MM.1S (cell line): ENCODE results near the gene CDK5RAP2.
"Not testable (repeated sequence)": the region's sequence is repeated elsewhere in the genome, so short reads cannot be mapped to it uniquely, and the experiment has no call there.

Experiments used
- DNase-seq: peaks from one replicate; pipeline ENCODE4 v3.0.0-alpha.2; 2015
- H2AFZ ChIP-seq: fragments of 300-600 bp; sonication (generic); 2 replicates; pipeline ENCODE4 v1.6.0; 2016; ENCODE audit warnings: antibody characterized with exemption, low read length
- H3F3A ChIP-seq: fragments of 300-600 bp; sonication (generic); 2 replicates; pipeline ENCODE4 v1.6.1; 2016; ENCODE audit warnings: mild to moderate bottlenecking, antibody characterized with exemption, low read length, moderate library complexity, mixed read lengths; ENCODE audit not compliant: insufficient read depth
- H3K27ac ChIP-seq: fragments of 300-600 bp; sonication (generic); 2 replicates; pipeline ENCODE4 v1.5.1; 2016; ENCODE audit warnings: mild to moderate bottlenecking, low read length
- H3K27me3 ChIP-seq: fragments of 300-600 bp; sonication (generic); replicated peaks from 2 replicates; pipeline ENCODE4 v1.6.0; 2016; ENCODE audit warnings: low read length; ENCODE audit not compliant: insufficient read depth
- H3K36me3 ChIP-seq: fragments of 300-600 bp; sonication (generic); replicated peaks from 2 replicates; pipeline ENCODE4 v1.6.1; 2016; ENCODE audit warnings: mild to moderate bottlenecking, low read length, mixed read lengths; ENCODE audit not compliant: insufficient read depth
- H3K4me1 ChIP-seq: fragments of 300-600 bp; sonication (generic); 2 replicates; pipeline ENCODE4 v1.6.1; 2016; ENCODE audit warnings: low read length, mixed read lengths
- H3K4me2 ChIP-seq: fragments of 300-600 bp; sonication (generic); 2 replicates; pipeline ENCODE4 v1.6.0; 2016; ENCODE audit warnings: low read depth, low read length
- H3K4me3 ChIP-seq: fragments of 300-600 bp; sonication (generic); 2 replicates; pipeline ENCODE4 v1.5.1; 2016; ENCODE audit warnings: low read length, mixed read lengths
- H3K79me2 ChIP-seq: fragments of 300-600 bp; sonication (generic); 2 replicates; pipeline ENCODE4 v1.6.1; 2016; ENCODE audit warnings: mixed run types, low read length, mixed read lengths
- H3K9ac ChIP-seq: fragments of 300-600 bp; sonication (generic); 2 replicates; pipeline ENCODE4 v1.6.1; 2016; ENCODE audit warnings: low read length, mixed read lengths
- H3K9me2 ChIP-seq: fragments of 300-600 bp; sonication (generic); replicated peaks from 2 replicates; pipeline ENCODE4 v1.6.1; 2016; ENCODE audit warnings: mild to moderate bottlenecking, low read length, mixed read lengths; ENCODE audit not compliant: insufficient read depth
- H3K9me3 ChIP-seq: fragments of 300-600 bp; sonication (generic); replicated peaks from 2 replicates; pipeline ENCODE4 v1.6.1; 2016; ENCODE audit warnings: mild to moderate bottlenecking, low read length, mixed read lengths; ENCODE audit not compliant: insufficient read depth
- H4K20me1 ChIP-seq: fragments of 300-600 bp; sonication (generic); 2 replicates; pipeline ENCODE4 v1.6.1; 2016; ENCODE audit warnings: mild to moderate bottlenecking, low read length, moderate library complexity, mixed read lengths; ENCODE audit not compliant: insufficient read depth
- EZH2 ChIP-seq: fragments of 300-600 bp; sonication (generic); optimal IDR thresholded peaks from 2 replicates; pipeline ENCODE3; 2017; ENCODE audit warnings: low read depth, mild to moderate bottlenecking, antibody characterized with exemption, low read length, mixed read lengths
- EZH2phosphoT487 ChIP-seq: fragments of 300-600 bp; sonication (generic); IDR thresholded peaks from 2 replicates; pipeline ENCODE4 v1.6.1; 2018; ENCODE audit warnings: antibody characterized with exemption, low read length
- TF ChIP-seq, protein P1 (sequence below): fragments of 300-600 bp; sonication (generic); IDR thresholded peaks from 2 replicates; pipeline ENCODE4 v1.5.1; 2016; ENCODE audit warnings: antibody characterized with exemption, low read length, mixed read lengths

CDK5RAP2 gene

DNA sequence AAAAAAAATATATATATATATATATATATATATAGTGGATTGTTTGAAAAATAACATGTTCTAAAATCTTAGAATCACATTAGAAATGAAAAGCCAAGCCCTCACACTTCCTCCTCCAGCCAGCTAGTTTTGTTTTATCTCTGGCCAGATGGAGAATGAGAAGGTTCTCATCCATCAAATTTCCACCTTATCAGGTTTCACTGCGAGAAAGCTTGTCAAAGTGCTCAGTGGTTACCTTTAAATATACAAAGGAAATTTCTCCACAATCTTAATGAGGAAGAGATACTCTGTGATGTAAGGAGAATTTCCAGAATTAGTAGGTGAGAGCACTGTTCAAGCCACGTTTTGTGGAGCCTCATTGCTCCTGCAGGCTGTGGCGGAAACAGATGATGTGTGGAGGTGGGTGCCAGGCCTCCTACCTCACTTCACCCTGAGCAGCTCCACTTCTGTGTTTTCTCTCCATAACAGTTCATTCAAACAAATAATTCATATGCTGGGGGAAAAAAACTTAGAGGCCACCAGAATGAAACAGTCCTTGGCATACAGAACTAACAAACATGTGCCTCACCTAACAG is 71.9 kb downstream of the CDK5RAP2 start:
- H4K20me1 ChIP-seq, result no peaks in the 10 kb centered on the region
- no peak overlapping the region for H3K27ac ChIP-seq
- H3K36me3 ChIP-seq, result 0 out of 2 replicates have a peak, but pooled peaks cover 3% of the 10 kb centered on the region
- H3F3A ChIP-seq, result no peaks in the 10 kb centered on the region
- no peak overlapping the region for H3K9ac ChIP-seq
- no peak overlapping the region for H2AFZ ChIP-seq
- H3K4me2 ChIP-seq, result no peak overlapping the region
- no peaks in the 10 kb centered on the region for H3K9me3 ChIP-seq
- H3K79me2 ChIP-seq, result peaks cover 36% of the 10 kb centered on the region
- DNase-seq, result no peak
- H3K27me3 ChIP-seq, result no peaks in the 10 kb centered on the region
- no peaks in the 10 kb centered on the region for H3K9me2 ChIP-seq
- H3K4me3 ChIP-seq, result no peak overlapping the region
- TF ChIP-seq, protein P1, sequence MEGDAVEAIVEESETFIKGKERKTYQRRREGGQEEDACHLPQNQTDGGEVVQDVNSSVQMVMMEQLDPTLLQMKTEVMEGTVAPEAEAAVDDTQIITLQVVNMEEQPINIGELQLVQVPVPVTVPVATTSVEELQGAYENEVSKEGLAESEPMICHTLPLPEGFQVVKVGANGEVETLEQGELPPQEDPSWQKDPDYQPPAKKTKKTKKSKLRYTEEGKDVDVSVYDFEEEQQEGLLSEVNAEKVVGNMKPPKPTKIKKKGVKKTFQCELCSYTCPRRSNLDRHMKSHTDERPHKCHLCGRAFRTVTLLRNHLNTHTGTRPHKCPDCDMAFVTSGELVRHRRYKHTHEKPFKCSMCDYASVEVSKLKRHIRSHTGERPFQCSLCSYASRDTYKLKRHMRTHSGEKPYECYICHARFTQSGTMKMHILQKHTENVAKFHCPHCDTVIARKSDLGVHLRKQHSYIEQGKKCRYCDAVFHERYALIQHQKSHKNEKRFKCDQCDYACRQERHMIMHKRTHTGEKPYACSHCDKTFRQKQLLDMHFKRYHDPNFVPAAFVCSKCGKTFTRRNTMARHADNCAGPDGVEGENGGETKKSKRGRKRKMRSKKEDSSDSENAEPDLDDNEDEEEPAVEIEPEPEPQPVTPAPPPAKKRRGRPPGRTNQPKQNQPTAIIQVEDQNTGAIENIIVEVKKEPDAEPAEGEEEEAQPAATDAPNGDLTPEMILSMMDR, result no peak
- no peak for TF ChIP-seq EZH2
- no peak for TF ChIP-seq EZH2phosphoT487
- H3K4me1 ChIP-seq, result no peaks in the 10 kb centered on the region

DNA sequence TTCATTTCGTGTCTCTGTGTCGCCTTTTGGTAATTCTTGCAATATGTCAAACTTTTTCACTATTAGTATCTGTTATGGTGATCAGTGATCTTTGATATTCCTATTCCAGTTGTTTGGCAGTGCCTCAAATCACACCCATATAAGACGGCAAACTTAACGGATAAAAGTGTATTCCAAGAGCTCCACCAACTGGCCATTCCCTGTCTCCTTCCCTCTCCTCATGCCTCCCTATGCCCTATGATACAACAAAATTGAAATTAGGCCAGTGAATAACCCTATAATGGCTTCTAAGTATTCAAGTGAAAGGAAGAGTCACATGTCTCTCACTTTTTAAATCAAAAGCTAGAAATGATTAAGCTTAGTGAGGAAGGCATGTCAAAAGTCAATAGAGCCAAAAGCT is 74.8 kb downstream of the CDK5RAP2 start:
- H2AFZ ChIP-seq, result no peak overlapping the region
- TF ChIP-seq EZH2 (no peak), EZH2phosphoT487 (no peak)
- TF ChIP-seq, protein P1, result no peak
- H3K27ac ChIP-seq, result no peak overlapping the region
- no peaks in the 10 kb centered on the region for H4K20me1 ChIP-seq
- H3K9me2 ChIP-seq, result no peaks in the 10 kb centered on the region
- DNase-seq, result no peak
- no peak overlapping the region for H3K4me2 ChIP-seq
- H3K27me3 ChIP-seq, result no peaks in the 10 kb centered on the region
- peaks cover 8% of the 10 kb centered on the region for H3K36me3 ChIP-seq
- H3K9me3 ChIP-seq, result no peaks in the 10 kb centered on the region
- H3K4me1 ChIP-seq, result no peaks in the 10 kb centered on the region
- H3K9ac ChIP-seq, result no peak overlapping the region
- H3F3A ChIP-seq, result no peaks in the 10 kb centered on the region
- H3K4me3 ChIP-seq, result no peak overlapping the region
- H3K79me2 ChIP-seq, result peaks cover 32% of the 10 kb centered on the region

DNA sequence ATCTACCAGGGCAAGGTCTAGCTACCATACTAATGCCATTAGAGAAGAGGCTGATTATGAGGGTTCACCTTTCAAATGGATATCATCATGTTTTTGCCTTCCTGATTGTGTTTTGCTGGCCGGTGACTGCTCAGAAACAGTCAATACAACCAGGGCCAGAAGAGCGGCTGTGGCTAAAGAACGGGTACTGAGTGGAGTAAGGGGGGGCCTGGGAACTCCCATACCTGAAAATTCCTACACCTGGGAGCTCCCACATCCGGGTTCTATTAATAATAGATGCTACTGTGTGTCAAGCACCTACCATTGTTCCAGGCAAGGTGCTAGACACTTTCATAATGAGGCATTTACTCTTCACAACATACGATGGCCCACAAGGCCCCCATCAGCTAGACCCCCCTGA is 79.2 kb downstream of the CDK5RAP2 start:
- TF ChIP-seq EZH2 (no peak), EZH2phosphoT487 (no peak)
- TF ChIP-seq, protein P1, result no peak
- no peak for DNase-seq
- Histone ChIP-seq H3K4me2 (no peak overlapping the region), H3K9me2 (no peaks in the 10 kb centered on the region), H3K27ac (no peak overlapping the region), H3K27me3 (no peaks in the 10 kb centered on the region), H3K4me3 (no peak overlapping the region), H3K36me3 (peaks cover 5% of the 10 kb centered on the region), H3K79me2 (peaks cover 28% of the 10 kb centered on the region), H3F3A (no peaks in the 10 kb centered on the region), H4K20me1 (no peaks in the 10 kb centered on the region), H3K4me1 (no peaks in the 10 kb centered on the region), H2AFZ (no peak overlapping the region), H3K9ac (no peak overlapping the region), H3K9me3 (no peaks in the 10 kb centered on the region)

DNA sequence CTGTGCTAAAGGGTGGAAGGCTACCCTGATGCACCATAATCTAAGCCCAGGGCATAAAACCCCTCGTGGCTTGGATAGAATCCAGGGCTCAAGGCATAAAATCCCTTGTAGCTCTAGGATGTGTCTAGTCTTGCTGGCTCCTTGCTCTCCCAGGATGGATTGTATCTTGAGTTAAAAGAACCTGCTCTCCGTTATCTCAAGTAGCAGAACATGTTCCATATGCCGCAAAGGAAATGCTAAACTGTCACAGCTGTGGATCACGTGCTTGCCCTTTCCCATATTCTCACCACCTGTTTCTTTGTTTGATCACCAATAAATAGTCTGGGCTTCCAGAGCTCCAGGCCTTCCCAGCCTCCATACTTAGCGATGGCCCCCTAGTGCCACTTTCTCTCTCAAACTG is 82.1 kb downstream of the CDK5RAP2 start:
- H3K4me3 ChIP-seq, H3F3A ChIP-seq, H3K36me3 ChIP-seq, H3K4me2 ChIP-seq, H3K27me3 ChIP-seq, DNase-seq, H3K9me2 ChIP-seq, H3K4me1 ChIP-seq, H4K20me1 ChIP-seq, H3K9me3 ChIP-seq, H2AFZ ChIP-seq, H3K27ac ChIP-seq, H3K9ac ChIP-seq: not testable (repeated sequence)
- H3K79me2 ChIP-seq, result peaks cover 11% of the 10 kb centered on the region

DNA sequence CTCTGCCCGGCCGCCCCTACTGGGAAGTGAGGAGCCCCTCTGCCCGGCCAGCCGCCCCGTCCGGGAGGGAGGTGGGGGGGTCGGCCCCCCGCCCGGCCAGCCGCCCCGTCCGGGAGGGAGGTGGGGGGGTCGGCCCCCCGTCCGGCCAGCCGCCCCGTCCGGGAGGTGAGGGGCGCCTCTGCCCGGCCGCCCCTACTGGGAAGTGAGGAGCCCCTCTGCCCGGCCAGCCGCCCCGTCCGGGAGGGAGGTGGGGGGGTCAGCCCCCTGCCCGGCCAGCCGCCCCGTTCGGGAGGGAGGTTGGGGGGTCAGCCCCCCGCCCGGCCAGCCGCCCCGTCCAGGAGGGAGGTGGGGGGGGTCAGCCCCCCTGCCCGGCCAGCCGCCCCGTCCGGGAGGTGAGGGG is 83.5 kb downstream of the CDK5RAP2 start:
- H3K9me3 ChIP-seq, H3K36me3 ChIP-seq, H3F3A ChIP-seq, H3K9me2 ChIP-seq, H3K27me3 ChIP-seq, DNase-seq, H3K27ac ChIP-seq, H4K20me1 ChIP-seq, H2AFZ ChIP-seq, H3K9ac ChIP-seq, H3K4me3 ChIP-seq, H3K4me1 ChIP-seq, H3K4me2 ChIP-seq: not testable (repeated sequence)
- peaks cover 14% of the 10 kb centered on the region for H3K79me2 ChIP-seq
